ENCODE data around the gene SYT8. TPM values are rescaled to one million over a fixed set of nuclear protein-coding genes. Genes with fewer than 3 reads are reported as not detected.

Gene SYT8
- total RNA-seq, 4 donors from 2014 or later: not detected

DNA sequence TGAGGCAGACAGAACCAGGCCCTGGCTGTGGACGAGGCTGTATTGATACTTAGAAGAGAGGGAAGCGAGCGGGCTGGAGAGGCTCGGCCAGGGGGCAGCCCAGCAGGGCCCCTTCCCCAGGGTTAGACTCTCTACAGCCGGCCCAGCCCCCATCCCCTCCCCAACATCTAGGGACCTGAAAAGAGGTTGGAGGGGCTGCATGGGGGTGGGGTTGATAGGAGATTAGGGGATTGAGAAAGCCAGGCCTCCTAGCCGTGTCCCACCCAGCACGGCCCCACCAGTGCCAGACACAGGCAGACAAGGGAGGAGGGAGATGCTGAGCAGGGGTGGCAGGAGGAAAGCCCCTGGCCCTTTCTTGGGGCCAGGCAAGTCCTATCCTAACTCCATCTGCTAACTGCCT, 23.8 kb downstream of the SYT8 start:
- ATAC-seq (ENCODE audit: low FRiP score): no peak

DNA sequence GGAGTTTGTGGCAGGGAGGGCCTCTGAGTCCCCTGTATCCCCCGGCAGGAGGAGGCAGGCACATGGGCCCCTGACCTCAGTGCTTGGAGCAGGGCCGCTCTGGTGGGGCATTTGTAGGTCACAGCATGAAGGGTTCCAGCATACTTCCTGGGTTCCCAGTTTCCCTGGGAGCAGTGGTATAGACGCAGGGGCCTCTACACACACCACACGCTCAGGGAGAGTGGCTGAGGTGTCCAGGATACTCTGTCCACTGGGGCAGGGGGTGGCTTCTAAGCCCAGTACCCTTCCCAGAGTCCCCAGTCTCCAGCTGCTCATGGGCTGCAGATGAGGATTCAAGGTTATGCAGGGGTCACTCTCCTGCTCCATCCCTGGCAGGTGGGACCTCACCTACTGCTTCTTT, 24.2 kb downstream of the SYT8 start:
- TF ChIP-seq, protein P1, sequence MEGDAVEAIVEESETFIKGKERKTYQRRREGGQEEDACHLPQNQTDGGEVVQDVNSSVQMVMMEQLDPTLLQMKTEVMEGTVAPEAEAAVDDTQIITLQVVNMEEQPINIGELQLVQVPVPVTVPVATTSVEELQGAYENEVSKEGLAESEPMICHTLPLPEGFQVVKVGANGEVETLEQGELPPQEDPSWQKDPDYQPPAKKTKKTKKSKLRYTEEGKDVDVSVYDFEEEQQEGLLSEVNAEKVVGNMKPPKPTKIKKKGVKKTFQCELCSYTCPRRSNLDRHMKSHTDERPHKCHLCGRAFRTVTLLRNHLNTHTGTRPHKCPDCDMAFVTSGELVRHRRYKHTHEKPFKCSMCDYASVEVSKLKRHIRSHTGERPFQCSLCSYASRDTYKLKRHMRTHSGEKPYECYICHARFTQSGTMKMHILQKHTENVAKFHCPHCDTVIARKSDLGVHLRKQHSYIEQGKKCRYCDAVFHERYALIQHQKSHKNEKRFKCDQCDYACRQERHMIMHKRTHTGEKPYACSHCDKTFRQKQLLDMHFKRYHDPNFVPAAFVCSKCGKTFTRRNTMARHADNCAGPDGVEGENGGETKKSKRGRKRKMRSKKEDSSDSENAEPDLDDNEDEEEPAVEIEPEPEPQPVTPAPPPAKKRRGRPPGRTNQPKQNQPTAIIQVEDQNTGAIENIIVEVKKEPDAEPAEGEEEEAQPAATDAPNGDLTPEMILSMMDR (IDR thresholded peaks at IDR 0.05): no peak
- DNase-seq (ENCODE audit: low spot score) (no peak), ATAC-seq (ENCODE audit: low FRiP score) (no peak)

More for the DNA sequence above, 23.8 kb downstream of the SYT8 start:
- TF ChIP-seq, protein P1 (IDR thresholded peaks at IDR 0.05): no peak
- DNase-seq (ENCODE audit: low spot score): no peak

DNA sequence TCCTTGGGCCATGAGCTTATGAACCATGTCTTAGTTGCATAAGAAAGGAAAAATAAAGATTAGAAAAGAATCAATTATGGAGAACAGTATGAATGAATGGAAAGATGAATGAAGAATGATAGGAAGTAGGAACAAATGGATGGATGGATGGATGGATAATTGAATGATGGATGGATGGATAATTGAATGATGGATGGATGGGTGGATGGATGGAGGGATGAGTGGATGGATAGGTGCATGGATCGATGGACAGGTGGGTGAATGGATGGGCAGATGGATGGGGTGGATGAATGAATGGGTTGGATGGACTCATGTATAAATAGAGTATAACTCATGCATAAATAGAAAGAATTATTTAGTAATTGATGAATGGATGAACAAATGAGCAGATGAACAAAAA, 25.3 kb downstream of the SYT8 start:
- ATAC-seq (ENCODE audit: low FRiP score) (no peak), DNase-seq (ENCODE audit: low spot score) (no peak)
- TF ChIP-seq, protein P1 (IDR thresholded peaks at IDR 0.05): no peak

DNA sequence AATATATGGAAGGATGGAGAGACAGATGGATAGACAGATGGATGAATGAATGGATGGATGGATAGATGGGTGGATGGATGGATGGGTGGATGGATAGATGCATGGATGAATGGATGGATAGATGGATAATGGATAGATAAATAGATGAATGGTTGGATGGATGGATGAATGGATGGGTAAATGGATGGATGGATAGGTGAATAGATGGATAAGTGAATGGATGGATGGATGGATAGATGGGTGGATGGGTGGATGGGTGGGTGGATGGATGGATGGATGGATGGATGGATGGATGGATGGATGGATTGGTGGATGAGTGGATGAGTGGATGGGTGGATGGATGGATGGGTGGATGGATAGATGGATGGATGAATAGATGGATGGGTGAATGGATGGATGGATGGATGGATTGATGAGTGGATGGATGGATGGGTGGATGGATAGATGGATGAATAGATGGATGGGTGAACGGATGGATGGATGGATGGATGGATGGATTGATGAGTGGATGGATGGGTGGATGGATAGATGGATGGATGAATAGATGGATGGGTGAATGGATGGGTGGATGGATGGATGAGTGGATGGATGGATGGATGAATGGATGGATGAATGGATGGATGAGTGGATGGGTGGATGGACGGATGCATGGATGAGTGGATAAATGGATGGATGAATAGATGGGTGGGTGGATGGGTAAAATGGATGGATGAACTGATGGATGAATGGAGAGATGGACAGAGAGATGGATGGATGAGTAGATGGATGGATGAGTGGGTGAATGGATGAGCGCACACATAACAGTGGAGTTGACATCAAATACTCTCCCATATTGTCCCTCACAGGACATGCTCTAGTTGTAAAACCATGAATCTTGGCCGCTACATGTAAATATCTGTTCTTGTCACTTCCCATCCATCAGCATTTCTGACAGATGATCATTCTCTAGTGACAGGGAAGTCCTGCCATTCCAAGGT, 26.9 kb downstream of the SYT8 start:
- no peak for DNase-seq (ENCODE audit: low spot score)
- ATAC-seq (ENCODE audit: low FRiP score): no peak
- TF ChIP-seq, protein P1 (IDR thresholded peaks at IDR 0.05): no peak

DNA sequence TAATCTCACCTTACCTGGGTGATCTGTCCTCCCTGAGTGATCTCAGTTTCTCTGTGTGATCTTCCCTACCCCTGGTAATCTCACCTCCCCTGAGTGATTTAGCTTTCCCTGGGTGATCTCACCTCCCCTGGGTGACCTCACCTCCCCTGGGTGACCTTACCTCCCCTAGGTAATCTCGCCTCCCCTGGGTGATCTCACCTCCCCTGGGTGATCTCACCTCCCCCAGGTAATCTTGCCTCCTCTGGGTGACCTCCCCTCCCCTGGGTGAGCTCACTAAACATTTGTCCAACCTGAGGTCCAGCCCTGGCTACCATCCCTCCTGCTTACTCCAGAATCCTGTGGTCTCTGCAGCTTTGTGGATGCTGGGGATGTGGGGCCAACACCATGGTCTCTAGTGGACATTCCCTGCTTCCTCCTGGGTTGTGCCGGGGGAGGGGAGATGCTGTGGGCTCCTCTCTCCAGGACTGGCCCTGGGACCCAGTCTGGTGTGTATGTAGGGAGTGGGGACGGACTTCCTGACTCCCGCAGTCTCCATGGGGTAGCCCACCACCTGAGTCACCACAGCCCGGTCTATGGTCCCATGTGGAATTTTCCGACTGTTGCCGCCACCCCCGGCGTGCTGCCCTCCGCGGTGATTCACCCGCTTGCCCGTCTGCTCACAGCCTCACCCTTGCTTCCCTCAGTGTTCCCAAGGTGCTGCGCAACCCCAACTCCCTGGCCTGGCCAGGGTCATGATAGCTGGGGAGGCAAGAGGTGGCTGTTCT, 28.0 kb downstream of the SYT8 start:
- ATAC-seq (ENCODE audit: low FRiP score): peak; percentile 22
- no peak for DNase-seq (ENCODE audit: low spot score)
- TF ChIP-seq, protein P1 (IDR thresholded peaks at IDR 0.05): no peak

DNA sequence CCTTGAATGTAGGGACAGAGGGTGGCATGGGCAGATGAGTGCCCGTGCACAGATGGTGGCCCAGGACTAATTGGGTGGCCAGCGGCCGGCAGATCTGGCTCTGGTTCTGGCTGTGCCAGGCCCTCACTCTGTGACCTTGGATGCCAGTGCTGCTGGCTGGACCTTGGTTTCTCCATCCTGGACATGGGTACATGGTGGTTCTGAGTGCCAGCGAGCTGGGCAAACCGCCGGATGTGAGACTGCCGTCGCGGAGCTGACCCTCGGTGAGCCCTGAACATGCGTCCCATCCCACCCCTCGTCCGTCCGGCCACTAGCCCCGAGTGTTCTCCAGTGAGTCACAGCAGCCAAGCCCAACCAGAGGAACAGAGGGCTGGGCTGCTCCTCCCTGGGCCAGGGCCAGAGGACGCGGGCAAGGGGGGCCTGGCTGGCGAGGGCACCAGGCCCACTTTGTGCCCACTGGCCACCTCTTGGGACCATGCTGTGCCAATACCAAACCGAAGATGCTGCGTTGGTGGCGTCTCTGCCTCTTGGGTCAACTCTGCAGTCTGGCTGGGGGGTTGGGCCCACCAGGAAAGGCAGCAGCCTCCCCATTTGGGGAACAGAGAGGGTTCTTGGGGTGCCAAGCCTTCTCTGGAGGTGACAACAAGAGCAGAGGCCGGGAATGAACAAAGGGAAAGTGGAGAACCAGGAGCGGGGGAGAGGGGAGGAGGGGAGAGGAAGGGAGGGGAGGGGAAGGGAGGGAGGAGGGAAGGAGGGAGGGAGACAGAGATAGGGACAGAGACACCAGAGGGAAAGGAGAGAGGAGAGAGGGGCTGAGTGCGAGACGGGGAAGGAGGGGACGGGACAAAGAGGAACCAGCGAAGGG, 28.8 kb downstream of the SYT8 start:
- TF ChIP-seq, protein P1 (IDR thresholded peaks at IDR 0.05): no peak
- ATAC-seq (ENCODE audit: low FRiP score): peak; percentile 91
- DNase-seq (ENCODE audit: low spot score): no peak

Data from omental fat pad (tissue), 4 donors.